ENCODE measurements around the gene SH3BP1. TPM values are rescaled to one million over a fixed set of nuclear protein-coding genes. Genes with fewer than 3 reads are reported as not detected.
"Not testable (repeated sequence)": the region's sequence is repeated elsewhere in the genome, so short reads cannot be mapped to it uniquely, and the experiment has no call there.

SH3BP1 gene
- total and polyA plus RNA-seq, 4 donors: 14.8 to 20.2 (median 18.0) TPM

DNA sequence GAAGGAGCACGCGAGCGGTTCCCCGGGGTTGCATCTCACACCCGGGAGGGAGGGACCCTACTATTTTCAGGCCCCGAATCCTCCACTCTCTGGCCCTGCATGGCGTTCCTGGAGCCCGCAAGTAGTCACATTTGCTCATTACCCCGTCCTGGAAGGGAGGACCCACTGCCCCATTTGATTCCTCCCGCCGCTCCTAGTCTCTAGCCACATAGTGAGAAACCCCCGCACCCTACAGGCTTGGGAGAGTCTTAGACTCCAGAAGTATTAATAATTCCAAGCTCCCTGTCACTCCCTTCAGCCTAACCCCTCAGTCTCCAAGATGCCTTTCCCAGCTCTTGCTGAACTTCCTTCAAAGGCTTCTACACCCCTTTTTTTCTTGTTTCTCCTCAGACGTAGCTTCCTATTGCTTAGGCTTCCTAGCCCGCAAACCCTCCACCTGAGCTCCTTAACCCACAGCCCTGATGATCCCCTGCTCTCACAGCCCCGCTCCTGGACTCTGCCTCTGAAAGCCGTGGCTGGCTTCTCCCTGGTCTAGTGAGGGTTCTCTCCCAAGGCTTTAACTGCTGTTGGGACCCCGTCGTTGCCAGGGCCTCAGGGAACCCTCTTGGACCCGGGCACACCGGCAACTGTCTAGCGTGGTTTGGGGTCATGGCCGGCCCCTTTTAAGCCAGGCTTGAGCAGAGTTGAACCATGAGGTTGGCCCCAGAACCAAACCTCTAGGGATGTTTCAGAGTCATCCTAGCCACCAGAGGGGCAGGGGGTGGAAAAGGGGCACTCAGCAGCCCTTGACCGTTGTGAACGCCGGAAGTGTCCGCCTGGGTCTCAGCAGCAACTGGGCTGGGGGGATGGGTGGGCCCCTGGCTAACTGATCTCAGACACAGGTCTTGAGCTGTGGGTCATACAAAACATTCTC is 30.0 kb upstream of the SH3BP1 start:
- H3K4me1 ChIP-seq (ENCODE audit: control insufficient read depth in 5 of 5, insufficient read depth in 5 of 5, low read length in 5 of 5): peaks cover 4 to 40% (median 16%) of the 10 kb centered on the region in 5 donors
- TF ChIP-seq, protein P1, sequence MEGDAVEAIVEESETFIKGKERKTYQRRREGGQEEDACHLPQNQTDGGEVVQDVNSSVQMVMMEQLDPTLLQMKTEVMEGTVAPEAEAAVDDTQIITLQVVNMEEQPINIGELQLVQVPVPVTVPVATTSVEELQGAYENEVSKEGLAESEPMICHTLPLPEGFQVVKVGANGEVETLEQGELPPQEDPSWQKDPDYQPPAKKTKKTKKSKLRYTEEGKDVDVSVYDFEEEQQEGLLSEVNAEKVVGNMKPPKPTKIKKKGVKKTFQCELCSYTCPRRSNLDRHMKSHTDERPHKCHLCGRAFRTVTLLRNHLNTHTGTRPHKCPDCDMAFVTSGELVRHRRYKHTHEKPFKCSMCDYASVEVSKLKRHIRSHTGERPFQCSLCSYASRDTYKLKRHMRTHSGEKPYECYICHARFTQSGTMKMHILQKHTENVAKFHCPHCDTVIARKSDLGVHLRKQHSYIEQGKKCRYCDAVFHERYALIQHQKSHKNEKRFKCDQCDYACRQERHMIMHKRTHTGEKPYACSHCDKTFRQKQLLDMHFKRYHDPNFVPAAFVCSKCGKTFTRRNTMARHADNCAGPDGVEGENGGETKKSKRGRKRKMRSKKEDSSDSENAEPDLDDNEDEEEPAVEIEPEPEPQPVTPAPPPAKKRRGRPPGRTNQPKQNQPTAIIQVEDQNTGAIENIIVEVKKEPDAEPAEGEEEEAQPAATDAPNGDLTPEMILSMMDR (IDR thresholded peaks at IDR 0.05; ENCODE audit: control extremely low read depth, extremely low read depth): no peak
- DNase-seq: peak in 2 of 3 donors; percentile 37 to 61
- WGBS, 2 donors: 9 to 11% methylated on average over 21 to 26 of the region's 26 CpGs
- no peaks in the 10 kb centered on the region for H3K27me3 ChIP-seq (ENCODE audit: control insufficient read depth in 3 of 3, insufficient read depth in 3 of 3, low read length in 2 of 3)
- no peak for ATAC-seq (ENCODE audit: insufficient read depth, low FRiP score)
- H3K27ac ChIP-seq (ENCODE audit: low read depth in 1 of 2, low read length in 1 of 2): peak overlapping the region; percentile 87 to 95
- peak overlapping the region; percentile 89 for H3K4me3 ChIP-seq
- H3K9me3 ChIP-seq (ENCODE audit: control insufficient read depth in 4 of 4, insufficient read depth in 3 of 4, low read length in 3 of 4): no peaks in the 10 kb centered on the region
- peaks cover 0 to 8% (median 3%) of the 10 kb centered on the region in 4 donors for H3K36me3 ChIP-seq (ENCODE audit: control insufficient read depth in 4 of 4, insufficient read depth in 4 of 4, low read length in 4 of 4)
- H3K9ac ChIP-seq (ENCODE audit: insufficient read depth in 1 of 2, low read length in 2 of 2): peak overlapping the region in 1 of 2 donors; percentile 84

DNA sequence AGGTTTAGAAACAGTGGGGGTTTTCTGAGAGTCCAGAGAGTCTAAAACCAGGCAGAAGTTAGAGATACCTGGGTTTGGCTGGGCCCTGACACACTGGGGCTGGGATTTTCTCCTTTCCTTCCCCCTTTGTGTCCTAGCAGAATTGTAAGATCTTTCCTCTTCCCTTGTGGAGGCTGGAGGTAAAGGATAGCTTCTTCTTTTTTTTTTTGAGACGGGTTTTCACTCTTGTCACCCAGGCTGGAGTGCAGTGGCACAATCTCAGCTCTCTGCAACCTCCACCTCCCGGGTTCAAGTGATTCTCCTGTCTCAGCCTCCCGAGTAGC is 29.4 kb upstream of the SH3BP1 start:
- H3K27me3 ChIP-seq (ENCODE audit: control insufficient read depth in 3 of 3, insufficient read depth in 3 of 3, low read length in 2 of 3); H3K9me3 ChIP-seq (ENCODE audit: control insufficient read depth in 4 of 4, insufficient read depth in 3 of 4, low read length in 3 of 4); H3K4me3 ChIP-seq; H3K36me3 ChIP-seq (ENCODE audit: control insufficient read depth in 4 of 4, insufficient read depth in 4 of 4, low read length in 4 of 4); ATAC-seq (ENCODE audit: insufficient read depth, low FRiP score); DNase-seq; H3K27ac ChIP-seq (ENCODE audit: low read depth in 1 of 2, low read length in 1 of 2); H3K9ac ChIP-seq (ENCODE audit: insufficient read depth in 1 of 2, low read length in 2 of 2): not testable (repeated sequence)
- H3K4me1 ChIP-seq (ENCODE audit: control insufficient read depth in 5 of 5, insufficient read depth in 5 of 5, low read length in 5 of 5): peaks cover 4 to 40% (median 16%) of the 10 kb centered on the region in 5 donors
- 59 to 74% methylated on average over 3 of the region's 3 CpGs for WGBS, 2 donors

DNA sequence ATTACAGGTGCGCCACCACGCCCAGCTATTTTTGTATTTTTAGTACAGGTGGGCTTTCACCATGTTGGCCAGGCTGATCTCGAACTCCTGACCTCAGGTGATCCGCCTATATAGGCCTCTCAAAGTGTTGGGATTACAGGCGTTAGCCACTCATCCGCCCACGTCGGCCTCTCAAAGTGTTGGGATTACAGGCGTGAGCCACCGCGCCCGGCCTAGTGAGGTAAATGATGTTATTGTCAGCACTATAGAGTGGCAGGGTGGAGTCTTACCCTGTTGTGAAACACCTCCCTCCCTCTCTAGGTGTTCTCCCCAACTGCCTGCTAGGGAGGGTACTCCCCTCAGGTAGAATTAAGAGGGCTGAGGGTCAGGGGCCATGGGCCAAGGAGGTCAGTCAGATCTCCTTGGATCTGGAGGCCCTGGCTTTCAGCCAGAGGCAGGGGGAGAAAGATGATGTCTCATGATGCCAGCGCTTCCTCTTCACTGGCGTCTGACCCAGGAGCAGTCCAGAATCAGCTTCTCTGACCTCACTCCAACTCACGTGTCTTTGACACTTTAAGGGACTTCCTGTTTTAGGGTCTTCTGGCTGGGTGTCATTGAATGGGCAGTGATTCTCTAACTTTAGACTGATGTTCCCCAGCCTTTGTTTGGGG is 28.9 kb upstream of the SH3BP1 start:
- Histone ChIP-seq H3K4me3 (no peak overlapping the region), H3K9ac (ENCODE audit: insufficient read depth in 1 of 2, low read length in 2 of 2) (no peak overlapping the region), H3K36me3 (ENCODE audit: control insufficient read depth in 4 of 4, insufficient read depth in 4 of 4, low read length in 4 of 4) (peaks cover 0 to 8% (median 4%) of the 10 kb centered on the region in 4 donors), H3K4me1 (ENCODE audit: control insufficient read depth in 5 of 5, insufficient read depth in 5 of 5, low read length in 5 of 5) (peaks cover 4 to 40% (median 16%) of the 10 kb centered on the region in 5 donors), H3K27me3 (ENCODE audit: control insufficient read depth in 3 of 3, insufficient read depth in 3 of 3, low read length in 2 of 3) (no peaks in the 10 kb centered on the region), H3K27ac (ENCODE audit: low read depth in 1 of 2, low read length in 1 of 2) (peak overlapping the region in 1 of 2 donors; percentile 61), H3K9me3 (ENCODE audit: control insufficient read depth in 4 of 4, insufficient read depth in 3 of 4, low read length in 3 of 4) (no peaks in the 10 kb centered on the region)
- 59 to 69% methylated on average over 15 of the region's 15 CpGs for WGBS, 2 donors
- DNase-seq (no peak), ATAC-seq (ENCODE audit: insufficient read depth, low FRiP score) (no peak)
- TF ChIP-seq, protein P1 (IDR thresholded peaks at IDR 0.05; ENCODE audit: control extremely low read depth, extremely low read depth): no peak

DNA sequence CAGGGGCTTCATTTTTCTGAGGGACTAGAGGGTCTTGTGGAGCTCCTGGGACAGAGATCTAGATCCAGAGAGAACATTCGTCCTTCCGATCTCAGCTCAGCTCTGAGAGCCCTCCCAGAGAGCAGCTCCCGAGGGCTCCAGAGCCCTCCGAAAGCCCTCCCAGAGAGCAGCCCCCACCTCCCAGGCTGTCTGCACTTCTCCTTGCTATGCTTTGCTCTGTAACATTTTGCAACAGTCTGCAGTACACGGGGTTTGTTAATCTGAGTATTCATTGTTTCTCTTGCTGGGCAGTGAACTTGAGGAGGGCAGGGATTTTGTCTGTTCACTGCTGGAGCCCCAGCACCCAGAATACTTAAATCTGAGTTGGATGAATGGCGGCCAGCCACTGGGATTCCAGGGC is 28.3 kb upstream of the SH3BP1 start:
- Histone ChIP-seq H3K36me3 (ENCODE audit: control insufficient read depth in 4 of 4, insufficient read depth in 4 of 4, low read length in 4 of 4) (peaks cover 0 to 9% (median 7%) of the 10 kb centered on the region in 4 donors), H3K4me3 (no peak overlapping the region), H3K27me3 (ENCODE audit: control insufficient read depth in 3 of 3, insufficient read depth in 3 of 3, low read length in 2 of 3) (no peaks in the 10 kb centered on the region), H3K9me3 (ENCODE audit: control insufficient read depth in 4 of 4, insufficient read depth in 3 of 4, low read length in 3 of 4) (peaks cover 0 to under 1% (median 0%) of the 10 kb centered on the region in 4 donors), H3K4me1 (ENCODE audit: control insufficient read depth in 5 of 5, insufficient read depth in 5 of 5, low read length in 5 of 5) (peaks cover 4 to 40% (median 16%) of the 10 kb centered on the region in 5 donors), H3K9ac (ENCODE audit: insufficient read depth in 1 of 2, low read length in 2 of 2) (no peak overlapping the region), H3K27ac (ENCODE audit: low read depth in 1 of 2, low read length in 1 of 2) (peak overlapping the region in 1 of 2 donors; percentile 9)
- no peak for DNase-seq
- TF ChIP-seq, protein P1 (IDR thresholded peaks at IDR 0.05; ENCODE audit: control extremely low read depth, extremely low read depth): no peak
- 74 to 80% methylated on average over 6 of the region's 6 CpGs for WGBS, 2 donors
- no peak for ATAC-seq (ENCODE audit: insufficient read depth, low FRiP score)

Measured in lung (tissue), 12 donors.